HepG2 (cell line): ENCODE data around the gene USP32. TPM values are rescaled to one million over a fixed set of nuclear protein-coding genes. Genes with fewer than 3 reads are reported as not detected.

Experiments used
- ATAC-seq: fragments of 200-7000 bp; cut with Tn5 transposase; 3 replicates; pipeline ENCODE4 v1.9.1; 2020; ENCODE audit warnings: mild to moderate bottlenecking, moderate library complexity
- BruUV-seq: library from RNA; stranded (reverse); fragments of 400-500 nt; replicated peaks from 2 replicates; lab custom pipeline; 2021; lab: Mats Ljungman, UMichigan
- CTCF ChIA-PET: fragments of 300-600 bp; formaldehyde crosslinking; extraction: SDS; loops from one replicate; lab custom pipeline; 2021; ENCODE audit warnings: low total read pairs, inconsistent platforms, low intra/inter-chr PET ratio; lab: Yijun Ruan, JAX
- POLR2A ChIA-PET: fragments of 350-600 bp; sonication (Branson Sonifier 250); formaldehyde crosslinking; loops from one replicate; lab custom pipeline; 2020; ENCODE audit warnings: antibody characterized with exemption, inconsistent platforms; lab: Yijun Ruan, JAX
- DNase-seq: peaks from one replicate; pipeline ENCODE4 v3.0.0-alpha.2; 2015; ENCODE audit warnings: low spot score
- FAIRE-seq: peaks from 3 replicates; lab custom pipeline; 2011; peaks lifted over from hg19 to GRCh38; lab: Jason Lieb, UNC
- H2AFZ ChIP-seq: one replicate; pipeline ENCODE4 v1.6.1; 2011; ENCODE audit warnings: low read length, inconsistent platforms
- H3K27ac ChIP-seq: fragments of 300-600 bp; 3 replicates; pipeline ENCODE4 v1.8.0; 2011; ENCODE audit warnings: mixed run types, mild to moderate bottlenecking, mixed read lengths, low read length, inconsistent platforms; ENCODE audit not compliant: insufficient read depth; ENCODE audit errors: extremely low read length
- H3K27me3 ChIP-seq, 2 experiments: fragments of 200-600 bp in 1 of 2; 2 replicates in 1 of 2; 3 replicates in 1 of 2; pipeline versions ENCODE4 v1.6.0 to v1.8.0; 2011; ENCODE audit warnings: low read length in 2 of 2, mild to moderate bottlenecking in 2 of 2, moderate library complexity in 2 of 2, inconsistent platforms in 1 of 2; ENCODE audit not compliant: insufficient read depth in 2 of 2, control insufficient read depth in 1 of 2
- H3K36me3 ChIP-seq, 2 experiments: fragments of 200-600 bp in 1 of 2; replicated peaks in 1 of 2; 2 replicates in 1 of 2; 3 replicates in 1 of 2; pipeline versions ENCODE4 v1.5.1 to v1.8.0; 2011; ENCODE audit warnings: low read length in 2 of 2, inconsistent platforms in 1 of 2; ENCODE audit not compliant: insufficient read depth in 2 of 2, control insufficient read depth in 1 of 2
- H3K4me1 ChIP-seq: 2 replicates; pipeline ENCODE4 v1.5.1; 2012; ENCODE audit warnings: low read length, inconsistent platforms; ENCODE audit not compliant: insufficient read depth
- H3K4me2 ChIP-seq: 2 replicates; pipeline ENCODE4 v1.6.0; 2011; ENCODE audit warnings: low read depth, low read length, inconsistent platforms
- H3K4me3 ChIP-seq, 3 experiments: fragments of 200-600 bp in 1 of 3; sonication (generic), shearing (Covaris generic) in 1 of 3; replicated peaks in 1 of 3; 2 replicates each; pipeline ENCODE4 v1.5.1; 2011 to 2016; ENCODE audit warnings: low read length in 3 of 3, inconsistent platforms in 2 of 3, low read depth in 2 of 3, mild to moderate bottlenecking in 2 of 3, control low read depth in 1 of 3, mixed read lengths in 1 of 3; ENCODE audit not compliant: insufficient read depth in 1 of 3
- H3K79me2 ChIP-seq: one replicate; pipeline ENCODE4 v1.6.1; 2011; ENCODE audit warnings: low read length, inconsistent platforms; ENCODE audit not compliant: insufficient read depth
- H3K9ac ChIP-seq: 2 replicates; pipeline ENCODE4 v1.6.0; 2011; ENCODE audit warnings: mild to moderate bottlenecking, low read depth, low read length, inconsistent platforms; ENCODE audit not compliant: insufficient read depth
- H3K9me3 ChIP-seq: 2 replicates; pipeline ENCODE4 v1.5.1; 2012; ENCODE audit warnings: mild to moderate bottlenecking, low read length
- H4K20me1 ChIP-seq: 2 replicates; pipeline ENCODE4 v1.6.0; 2011; ENCODE audit warnings: inconsistent platforms, mild to moderate bottlenecking, low read length, moderate library complexity; ENCODE audit not compliant: insufficient read depth
- FOXC1 ChIP-seq: sonication (generic); formaldehyde crosslinking; IDR thresholded peaks from 2 replicates; pipeline ENCODE4 v1.8.0; 2022; ENCODE audit warnings: mild to moderate bottlenecking, missing genetic modification reagents, borderline replicate concordance
- GPN1 ChIP-seq: sonication (generic); formaldehyde crosslinking; IDR thresholded peaks from 2 replicates; pipeline ENCODE4 v1.5.1; 2020; ENCODE audit warnings: missing genetic modification reagents, borderline replicate concordance
- IKZF5 ChIP-seq: IDR thresholded peaks from 2 replicates; pipeline ENCODE4 v1.6.1; 2018; ENCODE audit warnings: missing genetic modification reagents, mild to moderate bottlenecking, missing compliant biosample characterization
- KLF11 ChIP-seq: IDR thresholded peaks from 2 replicates; pipeline ENCODE4 v1.6.1; 2016; ENCODE audit warnings: missing compliant biosample characterization
- ZFP90 ChIP-seq: sonication (generic); formaldehyde crosslinking; IDR thresholded peaks from 2 replicates; pipeline ENCODE4 v1.8.0; 2022; ENCODE audit warnings: missing genetic modification reagents, mild to moderate bottlenecking, inconsistent platforms, borderline replicate concordance
- ZNF33B ChIP-seq: sonication (generic); formaldehyde crosslinking; IDR thresholded peaks from 2 replicates; pipeline ENCODE4 v1.5.1; 2020; ENCODE audit warnings: mild to moderate bottlenecking, missing genetic modification reagents
- ZNF646 ChIP-seq: sonication (generic); formaldehyde crosslinking; IDR thresholded peaks from 2 replicates; pipeline ENCODE4 v1.9.0; 2021; ENCODE audit warnings: mild to moderate bottlenecking, missing genetic modification reagents
- ZNF749 ChIP-seq: sonication (generic); formaldehyde crosslinking; IDR thresholded peaks from 2 replicates; pipeline ENCODE4 v1.8.0; 2022; ENCODE audit warnings: mild to moderate bottlenecking, missing genetic modification reagents, moderate library complexity, borderline replicate concordance
- WGBS: methylation state at CpG from one replicate; pipeline ENCODE4 v1.1.6; 2017; ENCODE audit warnings: low lambda C conversion rate; 5-methylcytosine and 5-hydroxymethylcytosine counted together
- in situ Hi-C: cut with HindIII; loops from 2 replicates; pipeline ENCODE4 v1.10.0; 2017; ENCODE audit warnings: low pct_unique_long_range_greater_than_20kb; ENCODE audit not compliant: extremely low pct_ligation_motif_present
- intact Hi-C: fragments of 100-400 bp; cut with micrococcal nuclease; formaldehyde crosslinking; loops from one replicate; pipeline ENCODE4 v1.10.0; 2022; ENCODE audit not compliant: unreplicated experiment
- polyA plus RNA-seq, 8 experiments: library from polyadenylated mRNA; depleted of rRNA in 3 of 8; stranded (reverse) in 7 of 8; unstranded in 1 of 8; fragments of >200 nt; fragmentation: Illumina TruSeq in 4 of 8; extraction: Trizol in 4 of 8; gene quantifications; 2 replicates each; pipeline versions ENCODE4 v1.2.1 to v1.2.3, GENCODE V29; 2011 to 2016; ENCODE audit warnings: low read depth in 4 of 8, missing spikeins in 1 of 8, mixed read lengths in 1 of 8; ENCODE audit not compliant: insufficient read depth in 1 of 8
- total RNA-seq, 5 experiments: library from RNA; depleted of rRNA; stranded (reverse); fragments of >200 nt; fragmentation: Illumina TruSeq; extraction: Trizol; gene quantifications; 2 replicates each; pipeline ENCODE4 v1.2.3, GENCODE V29; 2016; ENCODE audit warnings: low read depth in 1 of 5
- TF ChIP-seq, protein P1 (sequence below): sonication (generic); formaldehyde crosslinking; IDR thresholded peaks from 2 replicates; pipeline ENCODE4 v1.5.1; 2020; ENCODE audit warnings: mild to moderate bottlenecking, missing genetic modification reagents, borderline replicate concordance

USP32 gene
- total and polyA plus RNA-seq, 2 of the 13 experiments (the other 11 are each of a cell fraction or from before 2014, with no cell fraction given) = 24.9 to 39.9 TPM

DNA sequence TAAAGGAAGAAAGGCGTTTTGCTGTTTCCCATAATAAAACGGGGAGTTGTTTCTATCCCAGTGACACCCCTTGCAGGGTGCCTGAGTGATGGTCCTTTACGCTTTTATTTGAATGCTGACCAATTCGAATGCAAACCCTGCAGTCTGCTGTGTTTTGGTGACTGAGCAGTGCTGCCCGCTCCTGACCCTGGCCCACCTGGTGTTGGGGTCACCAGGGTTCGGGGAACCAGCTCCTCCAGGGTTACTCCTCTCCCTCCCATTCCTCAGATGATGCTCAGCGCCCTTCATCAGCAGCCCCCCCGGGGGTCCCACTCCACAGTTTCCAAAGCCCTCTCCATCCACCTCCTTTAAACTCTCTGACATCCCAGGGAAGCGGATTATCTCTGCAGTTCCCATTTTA lies 236.1 kb downstream of the USP32 start (continued):
- TF ChIP-seq IKZF5 (CRISPR knock-in tag) (no peak), ZFP90 (CRISPR knock-in tag) (no peak), ZNF33B (CRISPR knock-in tag) (no peak), ZNF749 (CRISPR knock-in tag) (no peak), FOXC1 (CRISPR knock-in tag) (no peak)
- TF ChIP-seq, protein P1, sequence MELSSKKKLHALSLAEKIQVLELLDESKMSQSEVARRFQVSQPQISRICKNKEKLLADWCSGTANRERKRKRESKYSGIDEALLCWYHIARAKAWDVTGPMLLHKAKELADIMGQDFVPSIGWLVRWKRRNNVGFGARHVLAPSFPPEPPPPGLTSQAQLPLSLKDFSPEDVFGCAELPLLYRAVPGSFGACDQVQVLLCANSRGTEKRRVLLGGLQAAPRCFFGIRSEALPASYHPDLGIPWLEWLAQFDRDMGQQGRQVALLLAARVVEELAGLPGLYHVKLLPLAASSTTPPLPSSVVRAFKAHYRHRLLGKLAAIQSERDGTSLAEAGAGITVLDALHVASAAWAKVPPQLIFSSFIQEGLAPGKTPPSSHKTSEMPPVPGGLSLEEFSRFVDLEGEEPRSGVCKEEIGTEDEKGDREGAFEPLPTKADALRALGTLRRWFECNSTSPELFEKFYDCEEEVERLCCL = no peak

DNA sequence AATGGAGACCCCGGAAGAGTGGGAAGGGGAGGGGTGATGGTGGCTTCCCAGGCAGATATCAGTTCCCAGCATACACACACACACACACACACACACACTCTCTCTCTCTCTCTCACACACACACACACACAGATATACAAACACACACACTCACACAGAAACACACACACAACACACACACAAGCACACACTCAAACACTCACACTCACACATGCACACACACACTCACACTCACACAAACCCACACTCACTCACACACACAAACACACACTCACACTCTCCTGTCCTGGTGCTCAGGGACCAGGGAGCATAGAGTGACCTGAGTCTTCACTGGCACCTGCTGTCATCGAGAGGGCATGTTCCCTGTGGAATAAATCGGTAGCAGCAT lies 236.5 kb downstream of the USP32 start:
- 8% methylated on average over 3 of the region's 3 CpGs for WGBS
- Histone ChIP-seq H3K4me1 (no peaks in the 10 kb centered on the region; the same call in 1 of the 2 replicates), H4K20me1 (no peaks in the 10 kb centered on the region), H2AFZ (no peak overlapping the region), H3K36me3 (no peaks in the 10 kb centered on the region), H3K9ac (no peak overlapping the region), H3K9me3 (no peaks in the 10 kb centered on the region), H3K27ac (no peak overlapping the region), H3K27me3 (peaks cover 18 to 90% of the 10 kb centered on the region in 2 experiments), H3K4me3 (no peak overlapping the region), H3K79me2 (no peaks in the 10 kb centered on the region), H3K4me2 (no peak overlapping the region)
- ATAC-seq (no peak), FAIRE-seq (no peak), DNase-seq (no peak)
- ChIA-PET POLR2A (no interaction called here), CTCF (no interaction called here)
- no peak for TF ChIP-seq KLF11 (CRISPR knock-in tag)
- no peak for TF ChIP-seq GPN1 (CRISPR knock-in tag)
- TF ChIP-seq ZNF646 (CRISPR knock-in tag) = peak; percentile 85; the same call in 1 of the 2 replicates
- in situ Hi-C loops (no loop called here), intact Hi-C loops (no loop called here)
- no TSS peak for BruUV-seq
